ES-I3 (cell line): ENCODE measurements around the gene SEBOX.

Experiments used
- H3K36me3 ChIP-seq: 2 replicates; pipeline ENCODE4 v1.6.1; 2013; ENCODE audit warnings: mild to moderate bottlenecking, low read length, control low read depth, moderate library complexity; ENCODE audit not compliant: insufficient read depth
- H3K4me1 ChIP-seq: 2 replicates; pipeline ENCODE4 v1.6.1; 2013; ENCODE audit warnings: mild to moderate bottlenecking, control low read depth, low read length; ENCODE audit not compliant: insufficient read depth
- H3K9ac ChIP-seq: 2 replicates; pipeline ENCODE4 v1.6.1; 2013; ENCODE audit warnings: low read depth, mild to moderate bottlenecking, low read length, moderate library complexity
- H3K9me3 ChIP-seq: 2 replicates; pipeline ENCODE4 v1.6.1; 2013; ENCODE audit warnings: mild to moderate bottlenecking, low read length, moderate library complexity; ENCODE audit not compliant: control insufficient read depth, insufficient read depth

SEBOX gene

GRCh38 chr17:28398280-28398981 is 33.4 kb upstream of the SEBOX start:
- H3K9ac ChIP-seq, result no peak overlapping the region
- no peaks in the 10 kb centered on the region for H3K36me3 ChIP-seq
- no peaks in the 10 kb centered on the region for H3K9me3 ChIP-seq
- peaks cover 22% of the 10 kb centered on the region for H3K4me1 ChIP-seq

GRCh38 chr17:28397687-28398279 is 32.8 kb upstream of the SEBOX start:
- H3K36me3 ChIP-seq, result no peaks in the 10 kb centered on the region
- no peaks in the 10 kb centered on the region for H3K9me3 ChIP-seq
- no peak overlapping the region for H3K9ac ChIP-seq
- H3K4me1 ChIP-seq, result peaks cover 16% of the 10 kb centered on the region

- no peaks in the 10 kb centered on the region for H3K9me3 ChIP-seq
- peaks cover 11% of the 10 kb centered on the region for H3K4me1 ChIP-seq
- no peak overlapping the region for H3K9ac ChIP-seq
- H3K36me3 ChIP-seq, result no peaks in the 10 kb centered on the region
Observed at GRCh38 chr17:28397275-28397674, 32.3 kb upstream of the SEBOX start.

- no peaks in the 10 kb centered on the region for H3K36me3 ChIP-seq
- peaks cover 7% of the 10 kb centered on the region for H3K4me1 ChIP-seq
- H3K9ac ChIP-seq, result no peak overlapping the region
- no peaks in the 10 kb centered on the region for H3K9me3 ChIP-seq
Observed at GRCh38 chr17:28396635-28397239, 31.7 kb upstream of the SEBOX start.

GRCh38 chr17:28395968-28396367 is 31.0 kb upstream of the SEBOX start:
- no peak overlapping the region for H3K9ac ChIP-seq

GRCh38 chr17:28395426-28395825 is 30.4 kb upstream of the SEBOX start:
- no peaks in the 10 kb centered on the region for H3K9me3 ChIP-seq
- peaks cover 4% of the 10 kb centered on the region; the same call in 1 of the 2 replicates for H3K4me1 ChIP-seq
- H3K36me3 ChIP-seq, result no peaks in the 10 kb centered on the region
- no peak overlapping the region for H3K9ac ChIP-seq

More at GRCh38 chr17:28395968-28396367, 31.0 kb upstream of the SEBOX start:
- peaks cover 4% of the 10 kb centered on the region; the same call in 1 of the 2 replicates for H3K4me1 ChIP-seq
- H3K9me3 ChIP-seq, result no peaks in the 10 kb centered on the region
- no peaks in the 10 kb centered on the region for H3K36me3 ChIP-seq

- Histone ChIP-seq H3K4me1 (peaks cover 4% of the 10 kb centered on the region; the same call in 1 of the 2 replicates), H3K9ac (no peak overlapping the region), H3K9me3 (no peaks in the 10 kb centered on the region), H3K36me3 (no peaks in the 10 kb centered on the region)
Observed at GRCh38 chr17:28394337-28395116, 29.5 kb upstream of the SEBOX start.

- Histone ChIP-seq H3K9me3 (no peaks in the 10 kb centered on the region), H3K9ac (no peak overlapping the region), H3K36me3 (no peaks in the 10 kb centered on the region), H3K4me1 (peaks cover 4% of the 10 kb centered on the region; the same call in 1 of the 2 replicates)
Observed at GRCh38 chr17:28392491-28392890, 27.5 kb upstream of the SEBOX start.

- no peaks in the 10 kb centered on the region for H3K36me3 ChIP-seq
- H3K9ac ChIP-seq, result no peak overlapping the region
- no peaks in the 10 kb centered on the region for H3K9me3 ChIP-seq
Observed at GRCh38 chr17:28391401-28391800, 26.4 kb upstream of the SEBOX start.

GRCh38 chr17:28390984-28391383 is 26.0 kb upstream of the SEBOX start:
- no peaks in the 10 kb centered on the region for H3K36me3 ChIP-seq
- peaks cover 4% of the 10 kb centered on the region; the same call in 1 of the 2 replicates for H3K4me1 ChIP-seq
- H3K9ac ChIP-seq, result no peak overlapping the region
- no peaks in the 10 kb centered on the region for H3K9me3 ChIP-seq

More at GRCh38 chr17:28391401-28391800, 26.4 kb upstream of the SEBOX start:
- peaks cover 4% of the 10 kb centered on the region; the same call in 1 of the 2 replicates for H3K4me1 ChIP-seq

GRCh38 chr17:28390563-28390962 is 25.6 kb upstream of the SEBOX start:
- H3K4me1 ChIP-seq, result peaks cover 4% of the 10 kb centered on the region; the same call in 1 of the 2 replicates

GRCh38 chr17:28390141-28390540 is 25.1 kb upstream of the SEBOX start:
- no peaks in the 10 kb centered on the region for H3K36me3 ChIP-seq

More at GRCh38 chr17:28390563-28390962, 25.6 kb upstream of the SEBOX start:
- no peaks in the 10 kb centered on the region for H3K9me3 ChIP-seq
- no peak overlapping the region for H3K9ac ChIP-seq
- H3K36me3 ChIP-seq, result no peaks in the 10 kb centered on the region

GRCh38 chr17:28388106-28388505 is 23.1 kb upstream of the SEBOX start:
- no peaks in the 10 kb centered on the region for H3K36me3 ChIP-seq
- H3K9me3 ChIP-seq, result no peaks in the 10 kb centered on the region
- H3K4me1 ChIP-seq, result no peaks in the 10 kb centered on the region; the same call in 1 of the 2 replicates
- no peak overlapping the region for H3K9ac ChIP-seq

More at GRCh38 chr17:28390141-28390540, 25.1 kb upstream of the SEBOX start:
- H3K4me1 ChIP-seq, result peaks cover 4% of the 10 kb centered on the region; the same call in 1 of the 2 replicates
- H3K9me3 ChIP-seq, result no peaks in the 10 kb centered on the region
- no peak overlapping the region for H3K9ac ChIP-seq

- Histone ChIP-seq H3K9ac (no peak overlapping the region), H3K4me1 (no peaks in the 10 kb centered on the region; the same call in 1 of the 2 replicates), H3K9me3 (no peaks in the 10 kb centered on the region), H3K36me3 (no peaks in the 10 kb centered on the region)
Observed at GRCh38 chr17:28386391-28386790, 21.4 kb upstream of the SEBOX start.
